22Rv1 (cell line): ENCODE results near the gene PPIL1.
"Not testable (repeated sequence)": the region's sequence is repeated elsewhere in the genome, so short reads cannot be mapped to it uniquely, and the experiment has no call there.

Experiments used
- H3K27ac ChIP-seq: fragments of 450-650 bp; 2 replicates; pipeline ENCODE4 v1.5.1; 2017
- CTCF ChIP-seq: fragments of 450-650 bp; IDR thresholded peaks from 2 replicates; pipeline ENCODE4 v1.5.1; 2017; ENCODE audit warnings: mild to moderate bottlenecking
- ZFX ChIP-seq: fragments of 450-650 bp; IDR thresholded peaks from 2 replicates; pipeline ENCODE4 v1.6.1; 2017; ENCODE audit warnings: antibody characterized with exemption, borderline replicate concordance

PPIL1 gene

GRCh38 chr6:36817847-36818246 lies 56.8 kb downstream of the PPIL1 start:
- TF ChIP-seq ZFX: no peak
- TF ChIP-seq CTCF: no peak

DNA sequence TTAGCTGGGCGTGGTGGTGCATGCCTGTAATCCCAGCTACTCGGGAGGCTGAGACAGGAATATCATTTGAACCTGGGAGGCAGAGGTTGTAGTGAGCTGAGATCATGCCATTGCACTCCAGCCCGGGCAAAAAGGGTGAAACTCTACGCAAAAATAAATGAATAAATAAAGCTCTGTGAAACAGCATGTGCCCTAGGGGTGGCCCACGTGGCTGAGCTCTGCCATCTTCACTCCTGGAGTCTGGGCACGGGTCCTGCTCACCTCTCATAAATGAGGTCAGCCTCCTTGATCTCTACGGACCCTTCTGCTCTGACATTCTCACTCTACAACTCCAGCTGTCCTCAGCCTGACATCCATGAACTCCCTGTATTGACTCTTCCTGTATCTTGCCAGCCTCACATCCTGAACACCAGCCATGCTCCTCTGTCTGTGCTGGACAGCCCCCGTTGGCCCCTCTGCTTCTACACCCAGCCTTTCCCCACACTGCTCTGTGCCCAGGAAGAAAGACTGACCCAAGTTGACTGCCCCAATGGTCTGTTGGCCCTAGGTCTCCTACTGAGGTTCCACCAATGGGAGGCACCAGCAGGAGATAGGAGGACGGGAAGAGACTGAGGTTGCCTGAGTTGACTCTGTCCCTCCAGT lies 57.3 kb downstream of the PPIL1 start:
- H3K27ac ChIP-seq: no peak overlapping the region
- no peak for TF ChIP-seq ZFX
- TF ChIP-seq CTCF: no peak

More at GRCh38 chr6:36817847-36818246, 56.8 kb downstream of the PPIL1 start:
- no peak overlapping the region for H3K27ac ChIP-seq

- no peak overlapping the region for H3K27ac ChIP-seq
- TF ChIP-seq CTCF (no peak), ZFX (no peak)
Observed at GRCh38 chr6:36815962-36816735, 58.5 kb downstream of the PPIL1 start.

- TF ChIP-seq ZFX (no peak), CTCF (no peak)
- no peak overlapping the region for H3K27ac ChIP-seq
Observed at GRCh38 chr6:36814249-36814648, 60.4 kb downstream of the PPIL1 start.

- TF ChIP-seq ZFX: no peak
- TF ChIP-seq CTCF: no peak
- H3K27ac ChIP-seq: no peak overlapping the region
Observed at GRCh38 chr6:36813526-36813925, 61.1 kb downstream of the PPIL1 start.

DNA sequence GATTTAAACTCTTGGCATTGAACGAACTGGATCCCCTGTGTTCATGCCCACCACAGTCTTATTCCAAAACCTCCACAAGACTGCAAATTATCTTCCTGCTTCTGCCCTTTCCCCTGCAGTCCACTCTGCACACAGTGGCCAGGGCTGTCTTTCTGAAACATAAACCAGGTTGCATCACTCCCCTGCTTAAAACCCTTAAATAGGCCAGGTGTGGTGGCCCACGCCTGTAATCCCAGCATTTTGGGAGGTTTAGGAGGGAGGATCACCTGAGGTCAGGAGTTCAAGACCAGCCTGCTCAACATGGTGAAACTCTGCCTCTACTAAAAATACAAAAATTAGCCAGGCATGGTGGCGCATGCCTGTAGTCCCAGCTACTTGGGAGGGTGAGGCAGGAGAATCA lies 61.6 kb downstream of the PPIL1 start:
- H3K27ac ChIP-seq: not testable (repeated sequence)

DNA sequence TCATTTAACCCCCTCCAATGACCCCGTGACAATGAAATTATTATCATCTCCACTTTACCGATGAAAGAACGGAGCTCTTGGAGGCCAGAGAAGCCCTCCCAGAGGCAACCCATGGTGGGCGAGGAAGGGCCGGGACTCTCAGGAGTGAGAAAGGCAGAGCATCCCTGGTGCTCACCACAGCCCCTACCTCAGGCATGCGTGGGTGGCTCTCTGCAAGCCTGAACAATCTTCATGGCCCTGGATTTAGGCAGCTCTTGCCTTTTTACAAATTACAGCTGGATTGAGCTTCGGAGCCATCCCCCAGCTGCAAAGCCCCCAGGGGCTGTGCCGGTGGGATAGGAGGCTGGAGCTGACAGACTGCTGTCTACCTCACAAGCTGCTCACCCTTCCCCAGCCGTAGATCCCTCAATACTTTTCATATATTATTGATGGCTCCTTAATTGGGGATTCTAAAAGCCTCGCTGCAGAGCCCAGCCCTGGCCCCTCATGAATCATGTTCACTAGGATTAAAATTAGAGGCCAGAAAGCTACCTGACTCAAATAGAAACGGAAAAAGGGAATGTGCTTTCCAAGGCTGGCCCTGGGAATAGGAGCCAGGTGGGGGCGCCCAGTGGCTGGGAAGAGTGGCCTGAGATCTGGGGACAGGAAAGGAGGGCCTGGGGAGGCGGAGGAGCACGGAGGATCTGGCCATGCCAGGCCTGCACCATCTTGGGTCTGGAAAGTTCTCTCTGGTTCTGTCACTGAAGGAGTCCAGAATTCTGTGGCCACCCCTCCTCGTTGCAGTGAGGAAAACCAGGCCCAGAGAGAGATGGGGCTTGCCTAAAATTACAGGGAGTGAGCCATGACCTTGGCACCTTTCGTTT lies 64.4 kb downstream of the PPIL1 start:
- TF ChIP-seq CTCF (no peak), ZFX (no peak)
- no peak overlapping the region for H3K27ac ChIP-seq
